Karpas-422 (cell line): ENCODE measurements around the gene GABBR2. TPM values are rescaled to one million over a fixed set of nuclear protein-coding genes. Genes with fewer than 3 reads are reported as not detected.
"Not testable (repeated sequence)": the region's sequence is repeated elsewhere in the genome, so short reads cannot be mapped to it uniquely, and the experiment has no call there.

Experiments
- DNase-seq: peaks from one replicate; pipeline ENCODE4 v3.0.0-alpha.2; 2015
- H2AFZ ChIP-seq: fragments of 200-600 bp; sonication (generic); 2 replicates; pipeline ENCODE4 v1.6.1; 2014; ENCODE audit warnings: antibody characterized with exemption, low read length, mixed read lengths
- H3K27ac ChIP-seq: fragments of 200-600 bp; sonication (generic); 2 replicates; pipeline ENCODE4 v1.5.1; 2014; ENCODE audit warnings: mild to moderate bottlenecking, low read length, moderate library complexity
- H3K27me3 ChIP-seq: fragments of 200-600 bp; sonication (generic); 2 replicates; pipeline ENCODE4 v1.6.1; 2014; ENCODE audit warnings: low read length, mixed read lengths
- H3K36me3 ChIP-seq: fragments of 200-600 bp; sonication (generic); 2 replicates; pipeline ENCODE4 v1.6.1; 2014; ENCODE audit warnings: low read length, mixed read lengths; ENCODE audit not compliant: insufficient read depth
- H3K4me1 ChIP-seq: fragments of 200-600 bp; sonication (generic); 2 replicates; pipeline ENCODE4 v1.6.1; 2014; ENCODE audit warnings: mild to moderate bottlenecking, low read length, mixed read lengths
- H3K4me2 ChIP-seq: fragments of 200-600 bp; sonication (generic); 2 replicates; pipeline ENCODE4 v1.6.1; 2014; ENCODE audit warnings: low read length, low read depth, mild to moderate bottlenecking; ENCODE audit not compliant: poor library complexity, severe bottlenecking
- H3K4me3 ChIP-seq: fragments of 200-600 bp; sonication (generic); 2 replicates; pipeline ENCODE4 v1.5.1; 2014; ENCODE audit warnings: mild to moderate bottlenecking, antibody characterized with exemption, low read length, mixed read lengths
- H3K79me2 ChIP-seq: fragments of 200-600 bp; sonication (generic); 2 replicates; pipeline ENCODE4 v1.6.1; 2014; ENCODE audit warnings: mild to moderate bottlenecking, low read length, mixed read lengths
- H3K9ac ChIP-seq: fragments of 200-600 bp; sonication (generic); 2 replicates; pipeline ENCODE4 v1.6.0; 2014; ENCODE audit warnings: low read length
- H3K9me2 ChIP-seq: fragments of 200-600 bp; sonication (generic), shearing (Covaris generic); replicated peaks from 2 replicates; pipeline ENCODE4 v1.6.0; 2014; ENCODE audit warnings: mild to moderate bottlenecking, low read length, moderate library complexity; ENCODE audit not compliant: insufficient read depth
- H3K9me3 ChIP-seq: fragments of 300-700, 200-600 bp; sonication (generic); 2 replicates; pipeline ENCODE4 v1.6.1; 2014; ENCODE audit warnings: low read length, mixed read lengths
- H4K20me1 ChIP-seq: fragments of 200-600 bp; sonication (generic); 2 replicates; pipeline ENCODE4 v1.6.1; 2014; ENCODE audit warnings: mild to moderate bottlenecking, antibody characterized with exemption, low read length, low read depth; ENCODE audit not compliant: insufficient read depth
- total RNA-seq: library from RNA; depleted of rRNA; stranded (reverse); fragments of >200 nt; shearing (Covaris generic); gene quantifications from 2 replicates; pipeline ENCODE4 v1.2.3, GENCODE V29; 2014; ENCODE audit warnings: low replicate concordance

The GABBR2 gene
- total RNA-seq, 1 experiment from 2014 or later = 0.30 TPM

DNA sequence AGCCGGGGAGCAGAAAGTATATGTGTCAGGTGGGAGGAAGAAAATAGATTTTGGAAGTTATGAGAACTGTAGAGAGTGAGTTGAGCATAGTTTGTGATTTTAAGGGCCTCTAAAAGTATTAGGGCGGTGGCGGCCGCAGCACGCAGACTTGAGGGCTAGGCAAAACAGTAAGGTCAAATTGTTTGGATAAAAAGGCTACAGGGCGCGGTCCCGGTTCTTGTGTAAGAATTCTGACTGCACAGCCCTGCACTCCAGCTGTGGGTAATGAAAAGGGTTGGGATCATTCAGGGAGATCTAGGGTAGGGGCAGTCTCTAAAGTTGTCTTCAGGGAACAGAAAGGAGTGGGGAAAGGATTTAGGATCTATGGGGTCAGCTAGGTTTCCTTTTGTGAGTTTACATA is 441.2 kb downstream of the GABBR2 start:
- not testable (repeated sequence) for H3K9me3 ChIP-seq, H3K4me2 ChIP-seq, H3K4me1 ChIP-seq, H3K27me3 ChIP-seq, H4K20me1 ChIP-seq, H3K9me2 ChIP-seq, H3K9ac ChIP-seq, H2AFZ ChIP-seq, H3K79me2 ChIP-seq, H3K36me3 ChIP-seq, DNase-seq, H3K4me3 ChIP-seq, H3K27ac ChIP-seq

DNA sequence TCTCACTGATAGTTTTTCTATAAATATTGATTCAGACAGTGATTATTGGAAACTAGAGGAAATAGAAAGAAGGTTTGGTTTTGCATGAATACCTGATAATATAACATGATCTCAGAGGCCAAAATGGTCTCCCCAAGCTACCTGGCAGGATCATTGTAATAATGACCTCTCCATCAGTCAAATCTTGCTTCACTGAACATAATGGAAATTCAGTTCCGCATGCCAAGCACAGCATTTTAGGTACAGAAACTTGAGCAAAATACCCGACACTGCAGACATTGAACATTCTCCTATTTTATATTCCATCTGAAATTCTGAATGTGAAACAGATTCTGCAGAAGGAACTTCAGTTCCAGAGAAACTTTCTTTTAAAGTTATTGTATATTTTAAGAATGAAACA is 444.2 kb downstream of the GABBR2 start:
- Histone ChIP-seq H3K4me2 (no peak overlapping the region), H3K9me3 (no peaks in the 10 kb centered on the region), H3K36me3 (no peaks in the 10 kb centered on the region), H3K9ac (no peak overlapping the region), H3K9me2 (no peaks in the 10 kb centered on the region), H3K4me1 (peaks cover 5% of the 10 kb centered on the region; the same call in 1 of the 2 replicates), H3K79me2 (no peaks in the 10 kb centered on the region), H3K4me3 (no peak overlapping the region), H3K27ac (no peak overlapping the region), H3K27me3 (no peaks in the 10 kb centered on the region), H4K20me1 (no peaks in the 10 kb centered on the region), H2AFZ (no peak overlapping the region)
- no peak for DNase-seq

DNA sequence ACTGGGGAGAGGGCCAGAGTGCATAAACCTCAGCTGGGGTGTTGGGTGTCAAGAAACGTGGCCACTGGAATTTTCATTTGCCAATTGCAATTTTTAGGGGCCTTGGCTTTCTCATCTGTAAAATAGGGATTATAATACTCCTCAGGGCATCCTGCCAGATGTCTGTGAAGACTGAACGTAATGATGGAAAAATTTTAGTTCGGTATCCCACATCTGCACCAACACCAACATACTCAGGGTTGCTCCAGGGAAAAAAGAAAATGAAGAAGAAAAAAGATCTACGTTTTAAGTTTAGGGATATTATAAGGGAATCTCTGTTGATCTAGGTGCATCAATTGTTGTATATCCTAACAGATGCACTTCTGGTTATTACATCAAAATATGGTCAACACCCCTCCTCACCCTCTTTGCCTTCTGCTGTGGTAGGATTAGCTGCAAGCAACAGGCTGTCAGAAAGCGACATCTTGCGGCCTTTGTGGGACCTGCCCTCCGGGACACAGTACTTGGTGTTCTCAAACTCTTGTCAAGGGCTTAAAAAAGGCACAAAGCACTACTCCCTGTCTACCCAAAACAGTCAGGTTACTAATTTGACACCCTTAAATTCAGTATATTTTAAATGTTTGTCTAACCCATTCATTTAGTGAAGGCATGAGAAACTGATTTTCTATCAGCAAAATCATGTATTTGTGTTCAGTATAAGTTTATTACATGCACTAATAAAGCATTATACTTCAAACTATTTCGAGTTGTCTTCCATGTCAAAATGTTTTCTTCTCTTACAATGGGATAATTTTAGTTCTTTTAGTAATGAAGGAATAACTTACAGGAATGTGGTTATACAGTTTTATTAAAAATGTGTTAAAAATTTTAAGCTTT is 445.0 kb downstream of the GABBR2 start:
- Histone ChIP-seq H3K9ac (no peak overlapping the region), H2AFZ (no peak overlapping the region), H3K9me2 (no peaks in the 10 kb centered on the region), H3K9me3 (no peaks in the 10 kb centered on the region), H3K27me3 (no peaks in the 10 kb centered on the region), H3K36me3 (no peaks in the 10 kb centered on the region), H3K79me2 (no peaks in the 10 kb centered on the region), H3K4me1 (peaks cover 5% of the 10 kb centered on the region; the same call in 1 of the 2 replicates), H3K4me2 (no peak overlapping the region), H3K27ac (no peak overlapping the region), H4K20me1 (no peaks in the 10 kb centered on the region), H3K4me3 (no peak overlapping the region)
- peak; percentile 93 for DNase-seq

DNA sequence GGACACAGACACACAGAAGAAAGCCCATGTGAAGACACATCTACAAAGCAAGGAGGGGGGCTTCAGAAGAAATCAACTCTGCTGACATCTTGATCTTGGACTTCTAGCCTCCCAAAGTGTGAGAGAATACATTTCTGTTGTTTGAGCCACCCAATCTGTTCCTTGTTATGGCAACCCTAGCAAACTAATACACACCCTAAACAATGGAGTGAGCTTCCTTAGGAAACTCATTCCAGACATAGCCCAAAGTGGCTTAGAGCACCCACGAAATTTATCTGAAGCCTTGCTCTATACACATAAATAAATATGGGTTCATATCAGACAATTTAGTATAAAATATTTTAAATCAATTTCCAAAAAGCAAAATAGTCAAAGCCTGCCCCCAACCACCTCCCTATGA is 445.7 kb downstream of the GABBR2 start:
- Histone ChIP-seq H4K20me1 (no peaks in the 10 kb centered on the region), H3K27me3 (no peaks in the 10 kb centered on the region), H3K4me1 (peaks cover 5% of the 10 kb centered on the region; the same call in 1 of the 2 replicates), H3K4me3 (no peak overlapping the region), H3K4me2 (no peak overlapping the region), H3K9me3 (no peaks in the 10 kb centered on the region), H3K36me3 (no peaks in the 10 kb centered on the region), H3K9ac (no peak overlapping the region), H3K9me2 (no peaks in the 10 kb centered on the region), H3K79me2 (no peaks in the 10 kb centered on the region), H3K27ac (no peak overlapping the region), H2AFZ (no peak overlapping the region)
- DNase-seq = no peak

DNA sequence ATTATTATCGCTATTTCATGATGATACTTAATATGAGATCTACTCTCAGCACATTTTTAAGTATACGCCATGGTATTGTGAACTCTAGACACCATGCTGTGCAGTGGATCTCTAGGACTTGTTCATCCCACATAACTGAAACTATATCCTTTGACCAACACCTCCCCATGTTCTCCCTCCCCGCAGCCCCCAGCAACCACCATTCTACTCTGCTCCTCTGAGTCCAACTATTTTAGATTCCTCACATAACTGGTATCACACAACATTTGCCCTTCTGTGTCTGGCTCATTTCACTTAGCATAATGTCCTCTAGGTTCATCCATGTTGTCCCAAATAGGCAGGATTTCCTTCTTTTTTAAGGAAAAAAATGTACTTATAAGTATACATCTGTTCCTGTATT is 446.7 kb downstream of the GABBR2 start:
- no peak overlapping the region for H3K4me2 ChIP-seq
- no peaks in the 10 kb centered on the region for H3K36me3 ChIP-seq
- H3K27me3 ChIP-seq = no peaks in the 10 kb centered on the region
- H4K20me1 ChIP-seq = no peaks in the 10 kb centered on the region
- no peak overlapping the region for H2AFZ ChIP-seq
- no peak for DNase-seq
- no peaks in the 10 kb centered on the region for H3K9me2 ChIP-seq
- no peaks in the 10 kb centered on the region for H3K79me2 ChIP-seq
- no peaks in the 10 kb centered on the region for H3K9me3 ChIP-seq
- H3K9ac ChIP-seq = no peak overlapping the region
- no peak overlapping the region for H3K4me3 ChIP-seq
- no peak overlapping the region for H3K27ac ChIP-seq
- peaks cover 8% of the 10 kb centered on the region for H3K4me1 ChIP-seq

DNA sequence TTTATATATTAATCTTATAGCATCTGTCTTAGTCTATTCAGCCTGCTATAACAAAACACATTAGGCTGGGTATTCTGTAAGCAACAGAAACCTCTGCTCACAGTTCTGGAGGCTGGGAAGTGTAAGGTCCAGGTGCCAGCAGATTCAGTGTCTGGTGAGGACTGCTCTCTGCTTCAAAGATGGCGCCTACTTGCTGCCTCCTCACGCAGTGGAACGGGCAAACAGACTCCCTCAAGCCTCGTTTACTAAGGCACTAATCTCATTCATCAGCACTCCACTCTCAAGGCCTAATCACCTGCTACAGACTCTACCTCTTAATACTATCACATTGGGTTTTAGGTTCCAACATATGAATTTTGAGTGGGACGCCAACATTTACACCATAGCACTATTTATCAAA is 448.1 kb downstream of the GABBR2 start:
- H3K27me3 ChIP-seq = no peaks in the 10 kb centered on the region
- no peaks in the 10 kb centered on the region for H3K9me3 ChIP-seq
- H3K79me2 ChIP-seq = no peaks in the 10 kb centered on the region
- no peak for DNase-seq
- no peaks in the 10 kb centered on the region for H4K20me1 ChIP-seq
- no peaks in the 10 kb centered on the region for H3K9me2 ChIP-seq
- H3K4me2 ChIP-seq = no peak overlapping the region
- peaks cover 14% of the 10 kb centered on the region for H3K4me1 ChIP-seq
- H2AFZ ChIP-seq = no peak overlapping the region
- H3K4me3 ChIP-seq = no peak overlapping the region
- no peak overlapping the region for H3K9ac ChIP-seq
- H3K36me3 ChIP-seq = no peaks in the 10 kb centered on the region
- no peak overlapping the region for H3K27ac ChIP-seq

DNA sequence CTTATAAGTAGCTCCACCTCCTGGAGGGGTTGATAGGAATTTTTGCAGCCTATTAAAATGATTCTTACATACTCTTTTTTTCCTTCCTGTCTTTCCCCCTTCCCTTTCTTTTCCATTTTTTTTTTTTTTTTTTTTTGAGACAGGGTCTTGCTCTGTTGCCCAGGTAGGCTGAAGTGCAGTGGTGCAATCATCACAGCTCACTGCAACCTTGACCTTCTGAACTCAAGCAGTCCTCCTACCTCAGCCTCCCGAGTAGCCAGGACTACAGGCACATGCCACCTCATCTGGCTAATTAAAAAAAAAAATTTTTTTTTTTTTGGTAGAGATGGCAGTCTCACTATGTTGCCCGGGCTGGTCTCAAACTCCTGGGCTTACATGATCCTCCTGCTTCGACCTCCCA is 448.9 kb downstream of the GABBR2 start:
- Histone ChIP-seq H3K4me3 (no peak overlapping the region), H3K79me2 (no peaks in the 10 kb centered on the region), H3K4me1 (peaks cover 19% of the 10 kb centered on the region), H4K20me1 (no peaks in the 10 kb centered on the region), H3K4me2 (no peak overlapping the region), H3K9me3 (no peaks in the 10 kb centered on the region), H3K9me2 (no peaks in the 10 kb centered on the region), H3K36me3 (no peaks in the 10 kb centered on the region), H3K27me3 (no peaks in the 10 kb centered on the region; the same call in 1 of the 2 replicates), H3K9ac (no peak overlapping the region), H2AFZ (no peak overlapping the region), H3K27ac (no peak overlapping the region)
- DNase-seq = no peak

DNA sequence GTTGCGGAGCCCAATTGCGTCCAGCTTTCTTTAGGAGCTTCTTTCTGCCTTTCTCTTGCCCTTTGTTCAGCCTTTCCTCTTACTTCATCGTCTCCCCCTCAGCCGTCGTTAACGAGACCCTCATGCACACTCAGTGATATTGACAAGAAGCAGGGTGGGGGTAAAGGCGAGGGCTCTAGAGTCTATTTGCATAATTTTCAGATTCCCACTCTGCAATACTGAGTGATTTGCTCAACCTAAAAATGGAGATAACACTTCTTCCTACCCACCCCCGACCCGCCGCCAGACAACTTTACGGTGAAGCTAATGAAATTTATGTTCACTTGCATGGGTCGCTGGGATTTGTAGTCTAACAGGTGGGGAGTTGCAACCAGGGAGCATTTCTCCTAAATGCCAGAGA is 452.0 kb downstream of the GABBR2 start:
- H3K27me3 ChIP-seq = no peaks in the 10 kb centered on the region; the same call in 1 of the 2 replicates
- peak overlapping the region; percentile 84 for H3K27ac ChIP-seq
- H3K4me1 ChIP-seq = peaks cover 17% of the 10 kb centered on the region
- no peaks in the 10 kb centered on the region for H3K9me3 ChIP-seq
- no peaks in the 10 kb centered on the region for H4K20me1 ChIP-seq
- no peaks in the 10 kb centered on the region for H3K79me2 ChIP-seq
- H3K9ac ChIP-seq = peak overlapping the region; percentile 86
- no peaks in the 10 kb centered on the region for H3K36me3 ChIP-seq
- peak overlapping the region; percentile 78 for H2AFZ ChIP-seq
- no peaks in the 10 kb centered on the region for H3K9me2 ChIP-seq
- H3K4me3 ChIP-seq = peak overlapping the region; percentile 76
- peak; percentile 72 for DNase-seq
- H3K4me2 ChIP-seq = peak overlapping the region; percentile 100
